Measurements from ENCODE around the gene SCYL3.

The SCYL3 gene

GRCh38 chr1:169893645-169894423, at the start of gene SCYL3:
Gene SCYL3 (minus strand): TSS chr1:169893896. CDS start chr1:169888840, 5,056 bp downstream.
- TF ChIP-seq CTCF (IDR thresholded peaks at IDR 0.05; ENCODE audit: low read depth, low read length): no peak
- H3K4me3 ChIP-seq (ENCODE audit: low read depth, low read length): peak within 1 kb of the TSS; percentile 76
- DNase-seq (ENCODE audit: low read depth, low spot score): peak; percentile 99
- in situ Hi-C loops (cut with HindIII; ENCODE audit: low sequenced_read_pairs): no loop called here

GRCh38 chr1:169941982-169942830, 48.5 kb upstream of the SCYL3 start:
- TF ChIP-seq CTCF (IDR thresholded peaks at IDR 0.05; ENCODE audit: low read depth, low read length): no peak
- no peak overlapping the region for H3K4me3 ChIP-seq (ENCODE audit: low read depth, low read length)
- in situ Hi-C loops (cut with HindIII; ENCODE audit: low sequenced_read_pairs): no loop called here
- DNase-seq (ENCODE audit: low read depth, low spot score): peak; percentile 81

GRCh38 chr1:169933984-169934725, 40.5 kb upstream of the SCYL3 start:
- no peak for TF ChIP-seq CTCF (IDR thresholded peaks at IDR 0.05; ENCODE audit: low read depth, low read length)
- DNase-seq (ENCODE audit: low read depth, low spot score): peak; percentile 51
- in situ Hi-C loops (cut with HindIII; ENCODE audit: low sequenced_read_pairs): no loop called here
- no peak overlapping the region for H3K4me3 ChIP-seq (ENCODE audit: low read depth, low read length)

GRCh38 chr1:169931795-169932231, 38.1 kb upstream of the SCYL3 start:
- in situ Hi-C loops (cut with HindIII; ENCODE audit: low sequenced_read_pairs): no loop called here
- DNase-seq (ENCODE audit: low read depth, low spot score): peak; percentile 15
- no peak overlapping the region for H3K4me3 ChIP-seq (ENCODE audit: low read depth, low read length)
- no peak for TF ChIP-seq CTCF (IDR thresholded peaks at IDR 0.05; ENCODE audit: low read depth, low read length)

GRCh38 chr1:169929210-169929526, 35.5 kb upstream of the SCYL3 start:
- TF ChIP-seq CTCF (IDR thresholded peaks at IDR 0.05; ENCODE audit: low read depth, low read length): no peak
- H3K4me3 ChIP-seq (ENCODE audit: low read depth, low read length): no peak overlapping the region
- no peak for DNase-seq (ENCODE audit: low read depth, low spot score)
- in situ Hi-C loops (cut with HindIII; ENCODE audit: low sequenced_read_pairs): no loop called here

All from astrocyte of the spinal cord (primary cell).